Measurements from ENCODE around the gene AURKAIP1.

AURKAIP1 gene

GRCh38 chr1:1333551-1334241 is 41.3 kb downstream of the AURKAIP1 start:
- DNase-seq (ENCODE audit: low spot score): no peak

- DNase-seq (ENCODE audit: low spot score): no peak
These were observed 42.1 kb downstream of the AURKAIP1 start for GRCh38 chr1:1332774-1333480.

GRCh38 chr1:1332031-1332755 is 42.8 kb downstream of the AURKAIP1 start:
- no peak for DNase-seq (ENCODE audit: low spot score)

- DNase-seq (ENCODE audit: low spot score): no peak
These were observed 43.7 kb downstream of the AURKAIP1 start, which contains the start of gene TAS1R3 for GRCh38 chr1:1331068-1331965. TSS of gene TAS1R3 (plus strand) at chr1:1331280. CDS start at chr1:1331346, 66 bp downstream.

- DNase-seq (ENCODE audit: low spot score): no peak
These were observed 44.5 kb downstream of the AURKAIP1 start for GRCh38 chr1:1330366-1331067.

GRCh38 chr1:1329304-1330210 is 45.5 kb downstream of the AURKAIP1 start:
- no peak for DNase-seq (ENCODE audit: low spot score)

GRCh38 chr1:1328254-1328653 is 46.8 kb downstream of the AURKAIP1 start:
- DNase-seq (ENCODE audit: low spot score): no peak

- DNase-seq (ENCODE audit: low spot score): no peak
These were observed 47.7 kb downstream of the AURKAIP1 start for GRCh38 chr1:1327291-1327690.

GRCh38 chr1:1326075-1326605 is 48.9 kb downstream of the AURKAIP1 start:
- no peak for DNase-seq (ENCODE audit: low spot score)

GRCh38 chr1:1325288-1326074 is 49.5 kb downstream of the AURKAIP1 start:
- peak; percentile 5 for DNase-seq (ENCODE audit: low spot score)

GRCh38 chr1:1324524-1325287 is 50.3 kb downstream of the AURKAIP1 start, which contains the start of the genes CPTP and INTS11:
TSS of gene CPTP (plus strand) at chr1:1324802. CDS start at chr1:1326911, 2,109 bp downstream.
TSS of gene INTS11 (minus strand) at chr1:1324660. CDS start at chr1:1324608, 52 bp downstream.
- DNase-seq (ENCODE audit: low spot score): peak; percentile 95

GRCh38 chr1:1324084-1324523 is 50.9 kb downstream of the AURKAIP1 start:
- DNase-seq (ENCODE audit: low spot score): no peak
